ENCODE results near the gene BHLHE41. TPM values are rescaled to one million over a fixed set of nuclear protein-coding genes. Genes with fewer than 3 reads are reported as not detected.

The BHLHE41 gene
- total and polyA plus RNA-seq, 4 donors, result 0.17 to 0.29 (median 0.23) TPM; not detected in 1

DNA sequence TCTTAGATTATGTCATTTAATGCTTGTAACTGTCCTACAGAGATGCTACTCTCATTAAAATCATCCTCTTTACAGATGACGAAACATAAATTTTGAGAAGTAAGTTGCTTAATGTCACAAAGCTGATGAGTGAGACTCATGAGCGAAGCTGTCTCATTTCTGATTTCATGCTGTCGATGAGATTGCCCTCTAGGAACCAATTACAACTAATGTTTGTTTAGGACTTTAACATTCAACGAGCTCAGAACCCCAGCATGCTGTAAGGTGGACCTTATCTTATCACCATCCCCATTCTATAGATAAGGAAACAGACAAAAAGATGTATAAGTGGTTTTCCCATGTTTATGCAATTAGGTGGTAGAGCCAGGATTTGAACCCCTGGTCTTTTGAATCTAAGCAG is 23.1 kb downstream of the BHLHE41 start (continued):
- TF ChIP-seq, protein P1, sequence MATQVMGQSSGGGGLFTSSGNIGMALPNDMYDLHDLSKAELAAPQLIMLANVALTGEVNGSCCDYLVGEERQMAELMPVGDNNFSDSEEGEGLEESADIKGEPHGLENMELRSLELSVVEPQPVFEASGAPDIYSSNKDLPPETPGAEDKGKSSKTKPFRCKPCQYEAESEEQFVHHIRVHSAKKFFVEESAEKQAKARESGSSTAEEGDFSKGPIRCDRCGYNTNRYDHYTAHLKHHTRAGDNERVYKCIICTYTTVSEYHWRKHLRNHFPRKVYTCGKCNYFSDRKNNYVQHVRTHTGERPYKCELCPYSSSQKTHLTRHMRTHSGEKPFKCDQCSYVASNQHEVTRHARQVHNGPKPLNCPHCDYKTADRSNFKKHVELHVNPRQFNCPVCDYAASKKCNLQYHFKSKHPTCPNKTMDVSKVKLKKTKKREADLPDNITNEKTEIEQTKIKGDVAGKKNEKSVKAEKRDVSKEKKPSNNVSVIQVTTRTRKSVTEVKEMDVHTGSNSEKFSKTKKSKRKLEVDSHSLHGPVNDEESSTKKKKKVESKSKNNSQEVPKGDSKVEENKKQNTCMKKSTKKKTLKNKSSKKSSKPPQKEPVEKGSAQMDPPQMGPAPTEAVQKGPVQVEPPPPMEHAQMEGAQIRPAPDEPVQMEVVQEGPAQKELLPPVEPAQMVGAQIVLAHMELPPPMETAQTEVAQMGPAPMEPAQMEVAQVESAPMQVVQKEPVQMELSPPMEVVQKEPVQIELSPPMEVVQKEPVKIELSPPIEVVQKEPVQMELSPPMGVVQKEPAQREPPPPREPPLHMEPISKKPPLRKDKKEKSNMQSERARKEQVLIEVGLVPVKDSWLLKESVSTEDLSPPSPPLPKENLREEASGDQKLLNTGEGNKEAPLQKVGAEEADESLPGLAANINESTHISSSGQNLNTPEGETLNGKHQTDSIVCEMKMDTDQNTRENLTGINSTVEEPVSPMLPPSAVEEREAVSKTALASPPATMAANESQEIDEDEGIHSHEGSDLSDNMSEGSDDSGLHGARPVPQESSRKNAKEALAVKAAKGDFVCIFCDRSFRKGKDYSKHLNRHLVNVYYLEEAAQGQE (IDR thresholded peaks at IDR 0.05), result no peak
- TF ChIP-seq TAF1 (conservative IDR thresholded peaks at IDR 0.05) (no peak), NR2F2 (IDR thresholded peaks at IDR 0.05) (no peak)
- TF ChIP-seq, protein P2, sequence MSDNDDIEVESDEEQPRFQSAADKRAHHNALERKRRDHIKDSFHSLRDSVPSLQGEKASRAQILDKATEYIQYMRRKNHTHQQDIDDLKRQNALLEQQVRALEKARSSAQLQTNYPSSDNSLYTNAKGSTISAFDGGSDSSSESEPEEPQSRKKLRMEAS (IDR thresholded peaks at IDR 0.05), result no peak

DNA sequence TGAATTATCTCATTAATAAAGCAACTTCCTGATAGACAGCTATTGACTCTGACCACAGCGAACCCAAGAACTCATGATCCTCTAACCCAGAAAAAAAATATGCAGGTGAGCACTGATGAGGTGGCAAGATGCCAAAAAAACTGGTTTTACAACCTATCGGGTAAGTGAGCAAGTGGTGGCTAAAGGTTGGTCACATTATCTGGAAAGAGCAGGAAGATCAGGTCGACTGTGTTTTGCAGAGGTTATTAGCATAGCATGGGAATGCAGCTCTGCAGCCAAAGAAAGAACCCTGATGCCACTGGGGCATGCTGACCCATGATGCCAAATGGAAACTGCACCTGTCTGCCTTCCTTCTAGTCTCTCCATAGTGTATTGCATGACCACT is 23.5 kb downstream of the BHLHE41 start:
- Histone ChIP-seq H3K4me1 (ENCODE audit: control insufficient read depth in 4 of 4, insufficient read depth in 4 of 4, low read length in 3 of 4) (peaks cover 0 to 6% (median 0%) of the 10 kb centered on the region in 4 donors), H3K27me3 (ENCODE audit: control insufficient read depth in 4 of 4, insufficient read depth in 4 of 4, low read length in 3 of 4) (no peaks in the 10 kb centered on the region), H3K9ac (ENCODE audit: low read depth in 1 of 2, low read length in 2 of 2) (no peak overlapping the region), H3K9me3 (ENCODE audit: control insufficient read depth in 4 of 4, low read length in 3 of 4) (no peaks in the 10 kb centered on the region), H3K4me3 (ENCODE audit: low read depth in 1 of 3, low read length in 3 of 3) (no peak overlapping the region), H3K27ac (ENCODE audit: low read depth in 1 of 2, low read length in 2 of 2) (no peak overlapping the region), H3K36me3 (ENCODE audit: control insufficient read depth in 4 of 4, insufficient read depth in 3 of 4, low read depth in 1 of 4, low read length in 3 of 4) (no peaks in the 10 kb centered on the region)
- TF ChIP-seq RXRA (IDR thresholded peaks at IDR 0.05) (no peak), HNF4A (conservative IDR thresholded peaks at IDR 0.05) (no peak), SP1 (IDR thresholded peaks at IDR 0.05) (peak; percentile 31)
- DNase-seq (ENCODE audit: low spot score), result no peak
- WGBS, result 30% methylated on average over 3 of the region's 3 CpGs

DNA sequence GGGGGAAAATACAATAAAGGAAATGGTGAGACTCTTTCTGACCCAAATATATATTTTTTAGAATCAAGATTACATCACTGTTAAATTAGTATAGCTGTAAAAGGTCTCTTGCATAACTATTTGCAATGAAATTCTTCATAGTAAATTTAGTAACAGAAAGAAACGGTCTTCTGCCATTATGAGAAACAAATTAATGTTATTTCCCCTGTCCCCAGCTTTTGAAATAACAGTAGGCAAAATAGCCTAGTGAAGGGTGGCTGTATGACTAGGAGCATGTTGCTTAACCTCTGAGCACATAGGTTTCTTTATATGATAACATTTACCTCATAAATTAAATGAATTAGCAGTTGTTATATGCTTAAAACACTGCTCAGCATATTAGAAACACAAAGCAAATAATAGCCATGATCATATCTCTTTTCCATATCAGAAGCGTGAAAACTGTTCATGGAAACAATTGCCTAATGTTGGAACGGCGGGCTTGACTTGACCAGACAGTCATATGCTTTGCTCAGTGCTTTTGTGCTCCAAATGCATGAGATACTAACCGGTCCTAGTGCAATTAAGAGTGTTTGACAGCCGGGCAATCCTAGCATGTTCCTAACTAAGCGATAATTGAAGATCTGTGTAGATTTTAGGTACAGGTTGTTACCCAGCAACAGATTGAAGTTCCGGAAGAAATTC is 24.0 kb downstream of the BHLHE41 start:
- Histone ChIP-seq H3K27me3 (ENCODE audit: control insufficient read depth in 4 of 4, insufficient read depth in 4 of 4, low read length in 3 of 4) (no peaks in the 10 kb centered on the region), H3K27ac (ENCODE audit: low read depth in 1 of 2, low read length in 2 of 2) (no peak overlapping the region)

More for the DNA sequence above, 24.0 kb downstream of the BHLHE41 start:
- WGBS, result 76% methylated on average over 8 of the region's 8 CpGs
- H3K36me3 ChIP-seq (ENCODE audit: control insufficient read depth in 4 of 4, insufficient read depth in 3 of 4, low read depth in 1 of 4, low read length in 3 of 4), result no peaks in the 10 kb centered on the region
- peaks cover 0 to 6% (median 0%) of the 10 kb centered on the region in 4 donors for H3K4me1 ChIP-seq (ENCODE audit: control insufficient read depth in 4 of 4, insufficient read depth in 4 of 4, low read length in 3 of 4)
- no peak overlapping the region for H3K4me3 ChIP-seq (ENCODE audit: low read depth in 1 of 3, low read length in 3 of 3)
- DNase-seq (ENCODE audit: low spot score), result no peak
- no peaks in the 10 kb centered on the region for H3K9me3 ChIP-seq (ENCODE audit: control insufficient read depth in 4 of 4, low read length in 3 of 4)
- H3K9ac ChIP-seq (ENCODE audit: low read depth in 1 of 2, low read length in 2 of 2), result no peak overlapping the region
- TF ChIP-seq, protein P1 (IDR thresholded peaks at IDR 0.05), result no peak
- TF ChIP-seq SP1 (IDR thresholded peaks at IDR 0.05) (no peak), HNF4A (conservative IDR thresholded peaks at IDR 0.05) (no peak), YY1 (IDR thresholded peaks at IDR 0.05) (no peak), FOXA1 (IDR thresholded peaks at IDR 0.05) (no peak), NR2F2 (IDR thresholded peaks at IDR 0.05) (no peak), TAF1 (conservative IDR thresholded peaks at IDR 0.05) (no peak), HNF4G (IDR thresholded peaks at IDR 0.05) (no peak)
- TF ChIP-seq, protein P3, sequence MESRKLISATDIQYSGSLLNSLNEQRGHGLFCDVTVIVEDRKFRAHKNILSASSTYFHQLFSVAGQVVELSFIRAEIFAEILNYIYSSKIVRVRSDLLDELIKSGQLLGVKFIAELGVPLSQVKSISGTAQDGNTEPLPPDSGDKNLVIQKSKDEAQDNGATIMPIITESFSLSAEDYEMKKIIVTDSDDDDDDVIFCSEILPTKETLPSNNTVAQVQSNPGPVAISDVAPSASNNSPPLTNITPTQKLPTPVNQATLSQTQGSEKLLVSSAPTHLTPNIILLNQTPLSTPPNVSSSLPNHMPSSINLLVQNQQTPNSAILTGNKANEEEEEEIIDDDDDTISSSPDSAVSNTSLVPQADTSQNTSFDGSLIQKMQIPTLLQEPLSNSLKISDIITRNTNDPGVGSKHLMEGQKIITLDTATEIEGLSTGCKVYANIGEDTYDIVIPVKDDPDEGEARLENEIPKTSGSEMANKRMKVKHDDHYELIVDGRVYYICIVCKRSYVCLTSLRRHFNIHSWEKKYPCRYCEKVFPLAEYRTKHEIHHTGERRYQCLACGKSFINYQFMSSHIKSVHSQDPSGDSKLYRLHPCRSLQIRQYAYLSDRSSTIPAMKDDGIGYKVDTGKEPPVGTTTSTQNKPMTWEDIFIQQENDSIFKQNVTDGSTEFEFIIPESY (IDR thresholded peaks at IDR 0.05), result no peak

Measured in liver (tissue), 9 donors.